IPS-20b (cell line): Measurements from ENCODE around the gene TRAF5.

Experiments
- H3K27ac ChIP-seq: one replicate; pipeline ENCODE4 v1.5.1; 2013; ENCODE audit warnings: low read length
- H3K27me3 ChIP-seq: 2 replicates; pipeline ENCODE4 v1.6.1; 2013; ENCODE audit warnings: mild to moderate bottlenecking, low read length, inconsistent platforms; ENCODE audit not compliant: insufficient read depth
- H3K36me3 ChIP-seq: 2 replicates; pipeline ENCODE4 v1.6.1; 2013; ENCODE audit warnings: low read depth, mild to moderate bottlenecking, inconsistent platforms, low read length, moderate library complexity; ENCODE audit not compliant: insufficient read depth
- H3K4me1 ChIP-seq: 2 replicates; pipeline ENCODE4 v1.6.1; 2013; ENCODE audit warnings: mild to moderate bottlenecking, control low read depth, inconsistent platforms, low read length, moderate library complexity; ENCODE audit not compliant: insufficient read depth
- H3K4me3 ChIP-seq: 2 replicates; pipeline ENCODE4 v1.5.1; 2013; ENCODE audit warnings: mild to moderate bottlenecking, low read length, inconsistent platforms
- H3K9ac ChIP-seq: 2 replicates; pipeline ENCODE4 v1.6.1; 2013; ENCODE audit warnings: low read depth, mild to moderate bottlenecking, inconsistent platforms, low read length, moderate library complexity
- H3K9me3 ChIP-seq: 2 replicates; pipeline ENCODE4 v1.6.1; 2013; ENCODE audit warnings: mild to moderate bottlenecking, low read depth, low read length, inconsistent platforms; ENCODE audit not compliant: insufficient read depth

The TRAF5 gene

GRCh38 chr1:211337430-211338223 lies 11.0 kb downstream of the TRAF5 start:
- no peak overlapping the region for H3K9ac ChIP-seq
- no peak overlapping the region for H3K4me3 ChIP-seq
- H3K4me1 ChIP-seq, result no peaks in the 10 kb centered on the region; the same call in 1 of the 2 replicates
- H3K27me3 ChIP-seq, result no peaks in the 10 kb centered on the region
- H3K36me3 ChIP-seq, result no peaks in the 10 kb centered on the region
- H3K9me3 ChIP-seq, result no peaks in the 10 kb centered on the region
- no peak overlapping the region for H3K27ac ChIP-seq

DNA sequence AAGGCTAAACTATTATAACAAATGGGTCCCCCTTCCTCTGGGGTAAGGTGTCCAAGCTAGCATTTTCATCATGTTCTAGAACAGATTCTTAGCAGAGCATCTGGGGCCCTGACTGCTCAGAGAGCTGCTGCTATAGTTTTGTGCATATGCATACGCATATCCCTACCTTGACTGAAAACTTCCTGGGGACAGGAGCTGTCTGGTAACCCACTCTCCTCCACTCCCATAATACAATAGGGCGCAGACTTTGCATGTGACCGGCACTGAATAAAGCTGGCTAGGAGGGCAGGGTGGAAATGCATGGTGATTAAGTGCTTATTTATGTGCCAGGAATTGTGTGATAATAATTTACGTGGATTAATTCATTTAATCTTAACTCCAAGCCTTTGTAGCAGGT lies 11.6 kb downstream of the TRAF5 start:
- Histone ChIP-seq H3K27ac (no peak overlapping the region), H3K36me3 (no peaks in the 10 kb centered on the region), H3K27me3 (no peaks in the 10 kb centered on the region), H3K4me3 (no peak overlapping the region), H3K9ac (no peak overlapping the region), H3K9me3 (no peaks in the 10 kb centered on the region), H3K4me1 (no peaks in the 10 kb centered on the region; the same call in 1 of the 2 replicates)

DNA sequence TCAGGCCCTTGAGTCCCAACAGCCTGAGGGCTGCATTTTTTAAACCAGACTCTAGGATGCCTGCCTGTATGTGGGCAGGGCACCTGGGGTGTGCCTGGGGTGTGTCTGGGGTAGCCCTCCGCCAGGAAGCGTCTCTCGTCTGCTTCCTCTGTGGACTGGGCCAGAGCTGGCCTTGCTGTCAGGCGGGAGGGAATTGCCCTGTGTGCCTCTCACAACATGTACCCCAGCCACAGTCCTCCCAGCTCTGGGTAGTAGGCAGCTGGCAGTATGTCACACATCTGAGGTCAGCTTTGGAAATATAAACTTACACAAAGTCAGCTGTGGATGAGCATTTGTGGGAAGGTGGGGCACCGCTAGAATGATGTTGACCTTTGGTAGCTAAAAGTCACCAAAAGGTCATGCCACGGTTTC lies 13.0 kb downstream of the TRAF5 start:
- Histone ChIP-seq H3K36me3 (no peaks in the 10 kb centered on the region), H3K27me3 (no peaks in the 10 kb centered on the region), H3K4me3 (no peak overlapping the region), H3K9ac (no peak overlapping the region), H3K4me1 (no peaks in the 10 kb centered on the region; the same call in 1 of the 2 replicates), H3K27ac (no peak overlapping the region), H3K9me3 (no peaks in the 10 kb centered on the region)

DNA sequence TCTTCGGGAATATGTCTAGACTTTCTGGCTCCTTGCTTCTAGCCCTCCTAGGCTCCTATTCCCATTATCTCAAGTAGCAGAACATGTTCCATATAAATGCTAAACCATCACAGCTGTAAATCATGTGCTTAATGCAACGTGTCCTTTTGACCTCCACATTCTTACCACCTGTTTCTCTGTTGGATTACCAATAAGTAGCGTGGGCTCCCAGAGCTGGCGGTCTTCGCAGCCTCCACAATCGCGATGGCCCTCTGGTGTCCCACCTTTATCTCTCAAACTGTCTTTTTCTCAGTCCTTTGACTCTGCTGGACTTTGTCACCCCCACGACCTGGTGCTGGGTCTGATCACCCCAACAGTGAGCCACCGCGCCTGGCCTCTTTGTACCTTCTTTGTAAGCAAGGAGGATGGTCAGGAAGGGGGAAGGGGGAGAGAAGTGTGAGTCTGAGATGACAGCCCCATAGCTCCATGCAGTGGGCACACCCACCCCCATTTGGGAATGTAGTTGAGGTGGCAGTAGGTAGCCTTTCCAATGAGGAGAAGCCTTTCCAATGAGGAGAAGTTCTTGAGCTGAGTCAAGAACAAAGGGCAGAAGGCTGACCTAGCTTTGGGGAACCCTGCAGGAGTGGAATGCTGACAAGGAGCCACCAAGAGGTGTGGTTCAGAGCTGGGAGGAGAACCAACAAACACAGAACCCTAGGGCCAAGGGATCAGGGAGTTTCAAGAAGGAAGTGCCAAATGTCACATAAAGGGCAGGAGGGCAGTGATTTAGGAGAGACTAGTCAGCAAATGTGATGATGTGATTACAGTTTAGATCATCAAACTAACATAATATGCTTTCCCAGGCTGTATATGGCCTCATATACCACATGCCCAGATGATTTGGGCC lies 14.2 kb downstream of the TRAF5 start:
- Histone ChIP-seq H3K27ac (no peak overlapping the region), H3K4me3 (no peak overlapping the region), H3K36me3 (no peaks in the 10 kb centered on the region), H3K4me1 (peaks cover 4% of the 10 kb centered on the region), H3K27me3 (no peaks in the 10 kb centered on the region), H3K9me3 (no peaks in the 10 kb centered on the region), H3K9ac (no peak overlapping the region)

- peaks cover 11% of the 10 kb centered on the region for H3K4me1 ChIP-seq
- H3K9ac ChIP-seq, result no peak overlapping the region
- H3K27ac ChIP-seq, result no peak overlapping the region
- no peak overlapping the region for H3K4me3 ChIP-seq
- H3K27me3 ChIP-seq, result no peaks in the 10 kb centered on the region
- no peaks in the 10 kb centered on the region for H3K9me3 ChIP-seq
- no peaks in the 10 kb centered on the region for H3K36me3 ChIP-seq
Observed at GRCh38 chr1:211341999-211342398, 15.4 kb downstream of the TRAF5 start.

DNA sequence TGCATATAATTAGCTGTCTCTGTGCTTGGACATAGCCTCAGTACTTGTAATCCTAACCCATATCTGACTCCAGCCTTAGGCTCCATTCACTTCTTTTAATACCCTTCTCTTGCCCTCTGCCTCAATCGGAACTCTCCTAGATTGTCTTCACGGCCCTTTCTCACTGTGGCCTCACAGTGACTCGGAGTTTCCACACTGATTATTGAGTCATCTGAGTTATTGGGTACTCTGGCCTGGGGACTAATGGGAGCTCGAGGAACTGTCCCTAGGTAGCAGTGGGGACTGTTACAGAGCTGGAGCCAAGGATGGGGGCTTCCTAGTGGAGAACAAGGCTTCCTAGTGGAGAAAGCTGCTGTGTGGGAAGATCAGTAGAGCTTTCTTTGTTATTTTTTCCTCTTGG lies 17.0 kb downstream of the TRAF5 start:
- H3K27me3 ChIP-seq, result no peaks in the 10 kb centered on the region
- no peaks in the 10 kb centered on the region for H3K36me3 ChIP-seq
- H3K4me3 ChIP-seq, result no peak overlapping the region
- no peak overlapping the region for H3K27ac ChIP-seq
- no peaks in the 10 kb centered on the region for H3K9me3 ChIP-seq
- no peak overlapping the region for H3K9ac ChIP-seq
- peaks cover 11% of the 10 kb centered on the region for H3K4me1 ChIP-seq

DNA sequence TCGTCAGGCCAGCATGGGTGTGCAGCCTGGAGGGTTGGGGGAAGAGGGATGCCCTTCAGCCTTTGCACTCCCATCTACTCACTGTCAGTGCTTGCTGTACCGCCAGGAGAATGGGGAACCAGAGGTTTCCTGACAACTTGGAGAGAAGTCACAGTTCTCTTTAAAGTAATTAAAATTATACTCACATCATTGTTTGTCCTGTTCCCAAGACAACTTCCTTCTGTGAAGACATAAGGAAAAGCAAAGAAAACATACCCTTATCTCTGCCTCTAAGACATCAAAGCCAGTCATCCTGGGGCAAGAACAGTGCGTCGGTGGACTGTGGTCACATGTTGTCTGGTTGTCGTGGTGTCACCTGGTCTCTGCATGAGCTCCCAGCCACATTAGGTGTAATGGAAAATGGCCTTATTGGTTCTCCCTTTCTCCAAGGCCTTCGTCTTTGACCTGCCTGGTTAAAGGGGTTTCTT lies 17.6 kb downstream of the TRAF5 start:
- Histone ChIP-seq H3K4me1 (peaks cover 11% of the 10 kb centered on the region), H3K9ac (no peak overlapping the region), H3K27ac (no peak overlapping the region), H3K9me3 (no peaks in the 10 kb centered on the region), H3K27me3 (no peaks in the 10 kb centered on the region), H3K36me3 (no peaks in the 10 kb centered on the region), H3K4me3 (no peak overlapping the region)

DNA sequence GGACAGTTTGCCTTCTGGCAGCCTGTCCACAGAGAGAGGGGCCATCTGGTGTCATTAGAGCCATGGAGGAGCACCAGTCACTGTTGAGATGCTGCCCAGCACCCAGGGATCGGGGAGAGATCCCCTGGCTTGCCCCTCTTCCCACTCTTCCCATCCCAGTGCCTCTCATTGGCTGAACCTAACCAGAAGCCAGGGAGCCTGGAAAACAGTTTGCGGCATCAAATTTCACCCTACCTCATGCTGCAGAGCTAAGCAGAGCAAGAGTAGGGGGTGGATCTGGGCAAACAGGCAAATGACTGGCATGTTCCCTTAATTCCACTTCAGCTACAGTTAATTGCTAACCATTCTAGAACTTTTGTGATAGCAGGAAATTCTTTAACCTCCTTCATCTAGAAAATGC lies 19.1 kb downstream of the TRAF5 start:
- Histone ChIP-seq H3K4me1 (peaks cover 11% of the 10 kb centered on the region; the same call in 1 of the 2 replicates), H3K27me3 (no peaks in the 10 kb centered on the region), H3K27ac (no peak overlapping the region), H3K9me3 (no peaks in the 10 kb centered on the region), H3K4me3 (no peak overlapping the region), H3K9ac (peak overlapping the region; percentile 40; the same call in 1 of the 2 replicates), H3K36me3 (no peaks in the 10 kb centered on the region)

GRCh38 chr1:211347077-211347844 lies 20.6 kb downstream of the TRAF5 start:
- H3K36me3 ChIP-seq, result no peaks in the 10 kb centered on the region
- H3K9ac ChIP-seq, result no peak overlapping the region
- H3K27me3 ChIP-seq, result no peaks in the 10 kb centered on the region
- H3K9me3 ChIP-seq, result peaks cover 8% of the 10 kb centered on the region
- no peak overlapping the region for H3K27ac ChIP-seq
- no peak overlapping the region for H3K4me3 ChIP-seq
- peaks cover 11% of the 10 kb centered on the region; the same call in 1 of the 2 replicates for H3K4me1 ChIP-seq

DNA sequence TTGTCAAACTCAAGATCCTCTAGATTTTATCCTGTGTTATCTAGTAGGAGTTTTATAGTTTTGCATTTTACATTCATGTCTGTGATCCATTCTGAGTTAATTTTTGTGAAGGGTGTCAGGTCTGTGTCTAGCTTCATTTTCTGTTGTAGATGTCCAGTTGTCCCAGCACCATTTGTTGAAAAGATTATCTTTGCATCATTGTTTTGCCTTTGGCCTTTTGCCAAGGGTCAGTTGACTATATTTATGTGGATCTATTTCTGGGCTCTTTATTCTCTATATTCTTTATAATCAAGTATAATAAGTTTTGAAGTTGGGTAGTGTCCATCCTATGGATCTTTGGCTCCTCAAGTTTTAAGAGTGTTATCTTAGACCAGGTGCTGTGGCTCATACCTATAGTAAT lies 21.9 kb downstream of the TRAF5 start:
- no peaks in the 10 kb centered on the region for H3K27me3 ChIP-seq
- H3K9me3 ChIP-seq, result peaks cover 8% of the 10 kb centered on the region
- peaks cover 2% of the 10 kb centered on the region; the same call in 1 of the 2 replicates for H3K36me3 ChIP-seq
- H3K9ac ChIP-seq, result no peak overlapping the region
- no peak overlapping the region for H3K4me3 ChIP-seq
- no peak overlapping the region for H3K27ac ChIP-seq
- H3K4me1 ChIP-seq, result peaks cover 11% of the 10 kb centered on the region; the same call in 1 of the 2 replicates

GRCh38 chr1:211349741-211350140 lies 23.1 kb downstream of the TRAF5 start:
- no peak overlapping the region for H3K9ac ChIP-seq
- H3K4me1 ChIP-seq, result peaks cover 11% of the 10 kb centered on the region; the same call in 1 of the 2 replicates
- H3K4me3 ChIP-seq, result no peak overlapping the region
- peaks cover 5% of the 10 kb centered on the region; the same call in 1 of the 2 replicates for H3K36me3 ChIP-seq
- H3K9me3 ChIP-seq, result peaks cover 8% of the 10 kb centered on the region
- no peaks in the 10 kb centered on the region for H3K27me3 ChIP-seq
- H3K27ac ChIP-seq, result no peak overlapping the region
